HG03280 (cell line): ENCODE results near the gene SLC25A24.

ENCODE experiments used
- ATAC-seq: cut with Tn5 transposase; IDR thresholded peaks from one replicate; pipeline ENCODE4 v1.9.1; 2021; ENCODE audit warnings: mild to moderate bottlenecking, moderate library complexity; ENCODE audit not compliant: unreplicated experiment

SLC25A24 gene

DNA sequence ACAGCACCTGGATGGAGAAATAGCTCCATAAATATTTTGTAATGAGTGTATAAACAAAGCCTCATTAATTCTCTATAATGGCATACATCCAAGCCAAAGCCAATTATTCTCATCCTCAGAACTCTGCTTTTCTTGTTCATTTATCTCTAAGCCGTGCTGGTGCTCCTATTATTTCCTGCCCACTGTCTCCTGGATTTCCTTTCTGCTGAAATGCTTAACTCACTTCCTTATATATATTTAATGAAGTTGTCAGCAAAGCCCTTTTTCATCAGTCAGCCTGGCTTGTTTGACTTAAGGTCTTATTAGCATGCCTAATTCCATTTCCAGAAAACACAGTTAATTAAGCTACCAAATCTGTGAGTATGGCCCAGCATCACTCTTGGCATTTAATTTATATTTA lies 93.4 kb downstream of the SLC25A24 start:
- ATAC-seq = no peak

GRCh38 chr1:108100148-108100547 lies 100.0 kb downstream of the SLC25A24 start:
- no peak for ATAC-seq

- ATAC-seq = no peak
Measured at GRCh38 chr1:108097018-108097417, 103.1 kb downstream of the SLC25A24 start.

DNA sequence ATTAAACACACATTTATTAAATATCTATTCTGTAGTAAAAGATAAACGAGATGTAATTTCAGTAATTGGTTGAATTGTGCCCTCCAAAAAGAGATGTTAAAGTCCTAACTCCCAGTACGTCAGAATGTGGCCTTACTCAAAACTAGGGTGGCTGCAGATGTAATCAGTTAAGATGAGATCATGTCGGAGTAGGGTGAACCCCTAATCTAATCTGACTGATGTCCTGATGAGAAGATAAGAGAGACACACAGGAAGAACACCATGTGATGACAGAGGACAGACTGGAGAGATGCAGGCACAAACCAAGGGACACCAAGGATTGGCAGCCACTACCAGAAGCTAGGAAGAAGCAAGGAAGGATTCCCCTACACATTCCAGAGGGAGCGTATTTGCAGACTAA lies 104.1 kb downstream of the SLC25A24 start:
- ATAC-seq = no peak

DNA sequence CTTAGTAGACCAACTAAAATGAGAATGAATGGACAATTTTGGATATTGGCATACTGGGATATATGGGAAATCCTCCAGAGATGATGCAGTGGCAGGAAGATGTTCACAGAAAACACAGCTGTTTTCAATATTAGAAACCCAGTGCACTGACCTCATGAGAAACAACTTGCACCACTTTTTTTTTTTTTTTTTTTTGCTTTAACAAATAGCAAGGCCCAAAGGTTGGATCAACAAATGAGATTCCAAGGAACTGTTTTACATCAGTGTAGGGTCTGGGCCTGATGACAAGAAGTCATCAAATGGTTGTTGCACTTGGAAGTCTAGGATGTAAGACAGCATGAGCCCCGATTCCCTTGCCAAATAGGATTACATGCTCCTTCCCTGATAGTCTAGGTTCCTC lies 110.7 kb downstream of the SLC25A24 start:
- no peak for ATAC-seq

- no peak for ATAC-seq
Measured at GRCh38 chr1:108085628-108086027, 114.5 kb downstream of the SLC25A24 start.

DNA sequence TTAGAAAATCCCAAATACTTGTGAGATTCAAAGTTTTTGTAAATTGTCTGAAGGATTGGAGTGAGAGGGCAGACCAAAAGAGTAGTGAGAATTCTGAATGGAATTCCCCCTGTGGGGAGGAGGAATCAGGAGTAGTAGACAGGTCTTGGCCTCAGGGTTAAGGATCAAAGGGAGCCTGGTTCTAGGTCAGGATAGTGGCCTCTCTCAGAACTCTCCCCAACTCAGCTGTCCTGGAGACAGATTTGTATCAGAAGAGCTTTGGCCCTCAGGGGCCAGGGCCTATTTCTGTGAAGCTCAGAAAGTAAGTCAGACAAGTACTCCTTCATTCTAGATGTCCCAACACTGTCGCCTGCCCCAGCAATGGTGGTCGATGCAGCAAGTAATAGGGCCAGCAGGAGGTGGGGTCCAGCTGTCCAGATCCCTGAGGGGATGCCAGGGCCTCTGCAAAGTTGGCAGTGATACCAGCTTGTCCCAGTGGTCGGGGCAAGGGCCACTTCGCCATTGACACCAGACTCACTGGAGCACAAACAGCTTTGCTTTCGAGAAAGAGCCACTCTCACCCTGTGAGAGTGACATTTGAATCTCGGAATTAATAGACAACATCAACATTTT lies 115.2 kb downstream of the SLC25A24 start:
- ATAC-seq = no peak
